Endothelial cell (in vitro differentiated cells): ENCODE data around the gene MEIOC. TPM values are rescaled to one million over a fixed set of nuclear protein-coding genes. Genes with fewer than 3 reads are reported as not detected.
"Not testable (repeated sequence)": the region's sequence is repeated elsewhere in the genome, so short reads cannot be mapped to it uniquely, and the experiment has no call there.

ENCODE experiments used
- DNase-seq: peaks from one replicate; pipeline ENCODE4 v3.0.0; 2021; ENCODE audit warnings: low spot score
- H3K27ac Mint-ChIP-seq: one replicate; pipeline ENCODE4 v1.8.0; 2021; ENCODE audit warnings: mixed read lengths, inconsistent platforms; ENCODE audit not compliant: unreplicated experiment
- H3K27me3 Mint-ChIP-seq: one replicate; pipeline ENCODE4 v1.8.0; 2021; ENCODE audit warnings: mild to moderate bottlenecking, moderate library complexity, mixed read lengths, inconsistent platforms; ENCODE audit not compliant: unreplicated experiment
- H3K36me3 Mint-ChIP-seq: one replicate; pipeline ENCODE4 v1.8.0; 2021; ENCODE audit warnings: mild to moderate bottlenecking, low read depth, mixed read lengths, inconsistent platforms; ENCODE audit not compliant: unreplicated experiment
- H3K4me1 Mint-ChIP-seq: one replicate; pipeline ENCODE4 v1.8.0; 2021; ENCODE audit warnings: mild to moderate bottlenecking, mixed read lengths, inconsistent platforms; ENCODE audit not compliant: unreplicated experiment
- H3K4me3 Mint-ChIP-seq: one replicate; pipeline ENCODE4 v1.8.0; 2021; ENCODE audit warnings: mild to moderate bottlenecking, mixed read lengths, inconsistent platforms; ENCODE audit not compliant: unreplicated experiment
- H3K9me3 Mint-ChIP-seq: one replicate; pipeline ENCODE4 v1.8.0; 2021; ENCODE audit warnings: mixed read lengths, inconsistent platforms; ENCODE audit not compliant: unreplicated experiment
- total RNA-seq: library from RNA; stranded (reverse); fragmentation: NEBNext Ultra II Directional; extraction: Animal tissue kit (Norgen Biotek cat#: 25700); gene quantifications from one replicate; pipeline ENCODE4 v1.2.1, GENCODE V29; 2021; ENCODE audit not compliant: unreplicated experiment
- TF ChIP-seq, protein P1 (sequence below): fragments of 200-600 bp; sonication (generic); IDR thresholded peaks from one replicate; pipeline ENCODE4 v1.5.0; 2021; ENCODE audit warnings: antibody characterized with exemption; ENCODE audit not compliant: unreplicated experiment

MEIOC gene
- total RNA-seq, 1 donor from 2014 or later: not detected

- Mint-ChIP-seq H3K4me3 (no peak overlapping the region), H3K27ac (no peak overlapping the region)
These were observed 45.9 kb upstream of the MEIOC start for GRCh38 chr17:44610331-44610730.

GRCh38 chr17:44610871-44611270 is 45.4 kb upstream of the MEIOC start:
- no peaks in the 10 kb centered on the region for H3K27me3 Mint-ChIP-seq

More at GRCh38 chr17:44610331-44610730, 45.9 kb upstream of the MEIOC start:
- no peak for DNase-seq
- TF ChIP-seq, protein P1, sequence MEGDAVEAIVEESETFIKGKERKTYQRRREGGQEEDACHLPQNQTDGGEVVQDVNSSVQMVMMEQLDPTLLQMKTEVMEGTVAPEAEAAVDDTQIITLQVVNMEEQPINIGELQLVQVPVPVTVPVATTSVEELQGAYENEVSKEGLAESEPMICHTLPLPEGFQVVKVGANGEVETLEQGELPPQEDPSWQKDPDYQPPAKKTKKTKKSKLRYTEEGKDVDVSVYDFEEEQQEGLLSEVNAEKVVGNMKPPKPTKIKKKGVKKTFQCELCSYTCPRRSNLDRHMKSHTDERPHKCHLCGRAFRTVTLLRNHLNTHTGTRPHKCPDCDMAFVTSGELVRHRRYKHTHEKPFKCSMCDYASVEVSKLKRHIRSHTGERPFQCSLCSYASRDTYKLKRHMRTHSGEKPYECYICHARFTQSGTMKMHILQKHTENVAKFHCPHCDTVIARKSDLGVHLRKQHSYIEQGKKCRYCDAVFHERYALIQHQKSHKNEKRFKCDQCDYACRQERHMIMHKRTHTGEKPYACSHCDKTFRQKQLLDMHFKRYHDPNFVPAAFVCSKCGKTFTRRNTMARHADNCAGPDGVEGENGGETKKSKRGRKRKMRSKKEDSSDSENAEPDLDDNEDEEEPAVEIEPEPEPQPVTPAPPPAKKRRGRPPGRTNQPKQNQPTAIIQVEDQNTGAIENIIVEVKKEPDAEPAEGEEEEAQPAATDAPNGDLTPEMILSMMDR: no peak
- peaks cover 3% of the 10 kb centered on the region for H3K36me3 Mint-ChIP-seq
- peaks cover 22% of the 10 kb centered on the region for H3K4me1 Mint-ChIP-seq
- no peaks in the 10 kb centered on the region for H3K27me3 Mint-ChIP-seq
- H3K9me3 Mint-ChIP-seq: no peaks in the 10 kb centered on the region

GRCh38 chr17:44614862-44615261 is 41.4 kb upstream of the MEIOC start:
- Mint-ChIP-seq H3K4me1 (peaks cover 12% of the 10 kb centered on the region), H3K27me3 (no peaks in the 10 kb centered on the region), H3K4me3 (no peak overlapping the region), H3K27ac (no peak overlapping the region), H3K36me3 (no peaks in the 10 kb centered on the region), H3K9me3 (no peaks in the 10 kb centered on the region)
- TF ChIP-seq, protein P1: no peak
- DNase-seq: no peak

More at GRCh38 chr17:44610871-44611270, 45.4 kb upstream of the MEIOC start:
- TF ChIP-seq, protein P1: no peak
- Mint-ChIP-seq H3K9me3 (no peaks in the 10 kb centered on the region), H3K36me3 (no peaks in the 10 kb centered on the region), H3K27ac (peak overlapping the region; percentile 76), H3K4me1 (peaks cover 18% of the 10 kb centered on the region), H3K4me3 (no peak overlapping the region)
- no peak for DNase-seq

DNA sequence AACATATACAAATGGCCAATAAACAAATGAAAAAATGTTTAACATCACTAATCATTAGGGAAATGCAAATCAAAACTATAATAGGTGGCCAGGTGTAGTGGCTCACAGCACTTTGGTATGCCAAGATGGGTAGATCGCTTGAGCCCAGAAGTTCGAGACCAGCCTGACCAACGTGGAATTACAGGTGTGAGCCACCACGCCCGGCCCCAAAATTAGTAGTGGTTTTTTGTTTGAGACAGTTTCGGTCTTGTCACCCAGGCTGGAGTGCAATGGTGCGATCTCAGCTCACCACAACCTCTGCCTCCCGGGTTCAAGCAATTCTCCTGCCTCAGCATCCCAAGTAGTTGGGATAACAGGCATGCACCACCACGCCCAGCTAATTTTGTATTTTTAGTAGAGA is 37.6 kb upstream of the MEIOC start:
- not testable (repeated sequence) for H3K27me3 Mint-ChIP-seq, H3K4me1 Mint-ChIP-seq, H3K27ac Mint-ChIP-seq, H3K4me3 Mint-ChIP-seq, DNase-seq, H3K36me3 Mint-ChIP-seq, H3K9me3 Mint-ChIP-seq

- no peak overlapping the region for H3K27ac Mint-ChIP-seq
- no peaks in the 10 kb centered on the region for H3K36me3 Mint-ChIP-seq
- H3K4me1 Mint-ChIP-seq: peaks cover 1% of the 10 kb centered on the region
- H3K27me3 Mint-ChIP-seq: no peaks in the 10 kb centered on the region
- no peak overlapping the region for H3K4me3 Mint-ChIP-seq
- no peak for DNase-seq
- no peaks in the 10 kb centered on the region for H3K9me3 Mint-ChIP-seq
- TF ChIP-seq, protein P1: no peak
These were observed 33.1 kb upstream of the MEIOC start for GRCh38 chr17:44623070-44623725.
